ENCODE measurements around the gene ANKS1B.

Gene ANKS1B

DNA sequence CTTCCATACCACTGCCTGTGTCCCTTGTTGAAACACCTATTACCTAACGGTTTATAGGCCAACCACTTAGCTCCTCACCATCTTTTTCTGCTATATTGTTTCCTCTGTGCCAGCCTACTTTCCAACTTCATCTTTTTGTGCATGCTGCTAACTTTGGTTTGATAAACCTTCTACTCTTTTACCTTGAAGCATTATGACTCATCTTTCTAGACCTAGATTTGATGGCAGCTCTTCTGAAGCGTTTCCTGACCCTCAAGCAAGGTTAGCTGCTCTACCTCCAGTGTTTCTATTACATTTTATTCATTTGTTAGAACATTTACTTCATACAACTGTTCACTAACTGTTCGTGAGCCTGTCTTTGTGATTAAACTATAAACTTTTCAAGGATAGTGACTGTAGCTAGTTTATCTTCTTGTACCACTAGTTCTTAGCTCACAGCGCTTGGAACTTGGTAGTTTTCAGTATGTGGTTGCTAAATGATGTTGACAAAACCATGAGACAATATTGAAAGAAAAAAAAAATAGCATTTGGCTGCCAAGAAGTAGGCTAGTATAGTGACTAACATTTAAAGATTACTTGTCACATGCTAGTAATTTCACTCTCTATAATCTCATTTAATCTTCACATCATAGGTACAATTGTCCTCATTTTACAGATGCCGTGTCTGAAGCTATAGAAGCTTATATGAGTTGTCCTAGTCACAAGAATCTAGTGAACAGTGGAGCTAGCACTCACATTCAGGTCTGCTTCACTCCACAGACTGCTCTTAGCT, 1260.2 kb downstream of the ANKS1B start:
- Histone ChIP-seq H3K36me3 (ENCODE audit: insufficient read depth) (no peaks in the 10 kb centered on the region), H4K20me1 (ENCODE audit: insufficient read depth) (no peaks in the 10 kb centered on the region), H3K4me2 (no peak overlapping the region), H3K4me3 (IDR thresholded peaks at IDR 0.05; ENCODE audit: insufficient read depth, low read depth, low read length) (no peak overlapping the region), H3K4me1 (ENCODE audit: low read depth, poor library complexity, severe bottlenecking) (no peaks in the 10 kb centered on the region), H3K27ac (no peak overlapping the region), H3K27me3 (ENCODE audit: insufficient read depth, low read depth) (no peaks in the 10 kb centered on the region), H3K79me2 (ENCODE audit: insufficient read depth, low read depth) (no peaks in the 10 kb centered on the region), H2AFZ (ENCODE audit: low read depth) (no peak overlapping the region), H3K9ac (no peak overlapping the region)
- TF ChIP-seq, protein P1, sequence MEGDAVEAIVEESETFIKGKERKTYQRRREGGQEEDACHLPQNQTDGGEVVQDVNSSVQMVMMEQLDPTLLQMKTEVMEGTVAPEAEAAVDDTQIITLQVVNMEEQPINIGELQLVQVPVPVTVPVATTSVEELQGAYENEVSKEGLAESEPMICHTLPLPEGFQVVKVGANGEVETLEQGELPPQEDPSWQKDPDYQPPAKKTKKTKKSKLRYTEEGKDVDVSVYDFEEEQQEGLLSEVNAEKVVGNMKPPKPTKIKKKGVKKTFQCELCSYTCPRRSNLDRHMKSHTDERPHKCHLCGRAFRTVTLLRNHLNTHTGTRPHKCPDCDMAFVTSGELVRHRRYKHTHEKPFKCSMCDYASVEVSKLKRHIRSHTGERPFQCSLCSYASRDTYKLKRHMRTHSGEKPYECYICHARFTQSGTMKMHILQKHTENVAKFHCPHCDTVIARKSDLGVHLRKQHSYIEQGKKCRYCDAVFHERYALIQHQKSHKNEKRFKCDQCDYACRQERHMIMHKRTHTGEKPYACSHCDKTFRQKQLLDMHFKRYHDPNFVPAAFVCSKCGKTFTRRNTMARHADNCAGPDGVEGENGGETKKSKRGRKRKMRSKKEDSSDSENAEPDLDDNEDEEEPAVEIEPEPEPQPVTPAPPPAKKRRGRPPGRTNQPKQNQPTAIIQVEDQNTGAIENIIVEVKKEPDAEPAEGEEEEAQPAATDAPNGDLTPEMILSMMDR (conservative IDR thresholded peaks at IDR 0.05; ENCODE audit: low read depth, low read length) = no peak

DNA sequence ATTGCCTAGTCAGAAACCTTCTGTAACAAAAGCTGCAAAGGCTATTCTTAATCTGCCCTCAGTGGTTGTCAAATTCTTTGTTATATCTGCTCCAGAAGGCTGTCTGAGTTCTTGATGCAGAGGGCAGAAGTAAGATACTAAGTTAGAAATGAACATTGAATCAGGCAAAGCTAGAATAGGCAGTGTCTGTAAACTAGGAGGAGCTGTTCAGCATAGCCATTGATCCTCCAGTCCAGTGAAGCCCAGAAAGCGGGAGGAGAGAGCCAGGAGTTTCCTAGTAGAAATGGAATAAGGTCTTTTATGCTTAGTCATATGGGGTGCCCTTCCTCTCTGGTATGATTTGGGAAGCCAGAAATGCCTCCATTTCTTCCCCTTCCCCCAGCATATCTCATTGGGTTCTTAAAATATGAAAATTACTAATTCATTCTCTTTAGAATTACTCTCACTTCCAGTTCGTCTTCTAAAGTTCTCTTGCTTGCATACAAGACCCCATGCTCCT, 1263.5 kb downstream of the ANKS1B start:
- H3K4me2 ChIP-seq = no peak overlapping the region
- H3K36me3 ChIP-seq (ENCODE audit: insufficient read depth) = no peaks in the 10 kb centered on the region
- H2AFZ ChIP-seq (ENCODE audit: low read depth) = no peak overlapping the region
- no peak overlapping the region for H3K9ac ChIP-seq
- H4K20me1 ChIP-seq (ENCODE audit: insufficient read depth) = no peaks in the 10 kb centered on the region
- no peak overlapping the region for H3K27ac ChIP-seq
- H3K4me3 ChIP-seq (IDR thresholded peaks at IDR 0.05; ENCODE audit: insufficient read depth, low read depth, low read length) = no peak overlapping the region
- TF ChIP-seq, protein P1 (conservative IDR thresholded peaks at IDR 0.05; ENCODE audit: low read depth, low read length) = no peak
- H3K27me3 ChIP-seq (ENCODE audit: insufficient read depth, low read depth) = no peaks in the 10 kb centered on the region
- H3K4me1 ChIP-seq (ENCODE audit: low read depth, poor library complexity, severe bottlenecking) = no peaks in the 10 kb centered on the region
- no peaks in the 10 kb centered on the region for H3K79me2 ChIP-seq (ENCODE audit: insufficient read depth, low read depth)

DNA sequence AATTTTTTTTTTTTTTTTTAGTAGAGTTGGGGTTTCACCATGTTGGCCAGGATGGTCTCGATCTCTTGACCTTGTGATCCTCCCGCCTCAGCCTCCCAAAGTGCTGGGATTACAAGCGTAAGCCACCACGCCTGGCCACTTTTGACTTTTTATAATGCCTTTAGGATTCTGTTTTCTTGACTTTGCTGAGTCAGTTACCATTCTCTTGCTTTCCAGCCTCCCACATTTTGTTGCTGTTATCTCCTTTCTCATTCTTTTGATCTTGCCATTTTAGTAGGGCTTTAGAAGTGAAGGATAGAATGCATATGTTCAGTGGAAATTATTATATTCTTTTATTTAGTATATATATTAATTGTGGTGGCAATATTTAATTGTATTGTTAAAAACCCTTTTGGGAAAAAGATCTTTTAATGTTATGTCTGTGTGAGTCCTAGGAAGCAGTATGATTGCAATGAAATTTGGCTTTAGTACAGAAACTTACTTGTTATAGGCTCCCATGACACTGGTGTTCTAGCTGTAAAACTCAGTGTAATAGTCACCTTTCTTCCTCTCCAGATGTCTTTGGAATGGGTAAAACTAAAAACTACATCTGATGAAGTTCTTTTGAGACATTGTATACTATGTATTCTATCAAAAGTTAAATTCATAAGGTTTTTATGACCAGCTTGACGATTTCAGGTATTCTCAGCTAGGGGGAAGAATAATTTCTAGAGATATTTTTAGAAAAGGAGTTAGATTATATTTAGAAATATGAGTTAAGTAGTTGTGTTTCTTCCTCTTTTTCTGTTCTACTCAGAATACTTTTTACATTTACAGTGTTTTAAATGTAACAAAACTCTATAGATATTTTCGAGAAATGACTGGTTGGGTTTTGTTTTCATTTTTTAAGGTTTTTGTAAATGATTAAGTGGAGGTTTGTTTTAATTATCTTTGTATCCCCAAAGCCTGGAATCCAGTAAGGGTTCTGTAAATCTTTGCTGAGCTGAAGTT, 1264.9 kb downstream of the ANKS1B start:
- Histone ChIP-seq H3K9ac (no peak overlapping the region), H3K79me2 (ENCODE audit: insufficient read depth, low read depth) (no peaks in the 10 kb centered on the region), H3K27ac (no peak overlapping the region), H4K20me1 (ENCODE audit: insufficient read depth) (no peaks in the 10 kb centered on the region), H3K4me1 (ENCODE audit: low read depth, poor library complexity, severe bottlenecking) (no peaks in the 10 kb centered on the region), H2AFZ (ENCODE audit: low read depth) (no peak overlapping the region), H3K4me2 (no peak overlapping the region), H3K27me3 (ENCODE audit: insufficient read depth, low read depth) (no peaks in the 10 kb centered on the region), H3K36me3 (ENCODE audit: insufficient read depth) (no peaks in the 10 kb centered on the region), H3K4me3 (IDR thresholded peaks at IDR 0.05; ENCODE audit: insufficient read depth, low read depth, low read length) (no peak overlapping the region)
- TF ChIP-seq, protein P1 (conservative IDR thresholded peaks at IDR 0.05; ENCODE audit: low read depth, low read length) = no peak

DNA sequence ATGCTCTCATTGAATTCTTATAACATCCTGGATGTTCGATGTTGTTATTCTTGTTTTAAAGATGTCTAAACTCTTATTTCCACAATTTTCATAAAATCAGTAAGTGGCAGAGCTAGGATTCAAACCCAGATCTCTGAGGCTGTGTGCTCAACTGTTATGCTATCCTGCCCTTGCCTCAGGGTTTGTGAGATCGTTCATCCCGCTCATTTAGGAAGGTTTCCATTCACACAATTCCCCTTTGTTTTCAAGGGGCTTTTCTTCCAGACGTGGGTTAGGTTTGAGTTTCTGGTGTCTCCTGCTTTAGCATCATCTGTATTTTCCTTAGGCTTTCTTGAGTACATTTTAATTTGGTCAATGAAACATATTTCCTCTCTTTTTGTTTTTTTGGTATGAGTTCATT, 1270.3 kb downstream of the ANKS1B start:
- Histone ChIP-seq H3K27me3 (ENCODE audit: insufficient read depth, low read depth) (no peaks in the 10 kb centered on the region), H2AFZ (ENCODE audit: low read depth) (no peak overlapping the region), H3K36me3 (ENCODE audit: insufficient read depth) (no peaks in the 10 kb centered on the region), H3K79me2 (ENCODE audit: insufficient read depth, low read depth) (no peaks in the 10 kb centered on the region), H3K9ac (no peak overlapping the region), H3K4me2 (no peak overlapping the region), H4K20me1 (ENCODE audit: insufficient read depth) (no peaks in the 10 kb centered on the region), H3K4me3 (IDR thresholded peaks at IDR 0.05; ENCODE audit: insufficient read depth, low read depth, low read length) (no peak overlapping the region), H3K27ac (no peak overlapping the region), H3K4me1 (ENCODE audit: low read depth, poor library complexity, severe bottlenecking) (no peaks in the 10 kb centered on the region)
- TF ChIP-seq, protein P1 (conservative IDR thresholded peaks at IDR 0.05; ENCODE audit: low read depth, low read length) = no peak
